Measurements from ENCODE around the gene PCSK9.

Gene PCSK9

GRCh38 chr1:55044617-55045397 lies 5.5 kb downstream of the PCSK9 start:
- no peak for DNase-seq

- no peak for DNase-seq
These were observed 6.1 kb downstream of the PCSK9 start for GRCh38 chr1:55045430-55045829.

GRCh38 chr1:55046871-55047270 lies 7.5 kb downstream of the PCSK9 start:
- no peak for DNase-seq

- no peak for DNase-seq
These were observed 8.3 kb downstream of the PCSK9 start for GRCh38 chr1:55047611-55048010.

- no peak for DNase-seq
These were observed 9.3 kb downstream of the PCSK9 start for GRCh38 chr1:55048453-55049270.

- no peak for DNase-seq
These were observed 10.0 kb downstream of the PCSK9 start for GRCh38 chr1:55049271-55049913.

- DNase-seq, result peak; percentile 33
These were observed 10.5 kb downstream of the PCSK9 start for GRCh38 chr1:55049914-55050278.

GRCh38 chr1:55050283-55050682 lies 10.9 kb downstream of the PCSK9 start:
- DNase-seq, result peak; percentile 67

GRCh38 chr1:55051169-55051568 lies 11.8 kb downstream of the PCSK9 start:
- DNase-seq, result no peak

GRCh38 chr1:55051621-55052020 lies 12.3 kb downstream of the PCSK9 start:
- DNase-seq, result no peak

GRCh38 chr1:55052221-55053142 lies 13.1 kb downstream of the PCSK9 start:
- no peak for DNase-seq

- no peak for DNase-seq
These were observed 14.1 kb downstream of the PCSK9 start for GRCh38 chr1:55053265-55053954.

- DNase-seq, result no peak
These were observed 15.0 kb downstream of the PCSK9 start for GRCh38 chr1:55054396-55054795.

- DNase-seq, result no peak
These were observed 15.9 kb downstream of the PCSK9 start for GRCh38 chr1:55055084-55055882.

- DNase-seq, result no peak
These were observed 16.7 kb downstream of the PCSK9 start for GRCh38 chr1:55055951-55056631.

- no peak for DNase-seq
These were observed 17.3 kb downstream of the PCSK9 start for GRCh38 chr1:55056632-55056992.

- DNase-seq, result no peak
These were observed 18.1 kb downstream of the PCSK9 start for GRCh38 chr1:55057270-55057955.

- DNase-seq, result no peak
These were observed 18.6 kb downstream of the PCSK9 start for GRCh38 chr1:55057956-55058298.

GRCh38 chr1:55059302-55060132 lies 20.2 kb downstream of the PCSK9 start:
- DNase-seq, result no peak

Measured in fibroblast of skin of abdomen (primary cell).